Measurements from ENCODE around the gene TFEB.

- no peak for TF ChIP-seq CTCF (IDR thresholded peaks at IDR 0.05)
- TF ChIP-seq POLR2A (IDR thresholded peaks at IDR 0.05), result no peak
Measured at GRCh38 chr6:41720783-41721182, 14.6 kb downstream of the TFEB start.

Measured in thyroid gland (tissue), 4 donors.